ENCODE results near the gene TRMT2A. TPM values are rescaled to one million over a fixed set of nuclear protein-coding genes. Genes with fewer than 3 reads are reported as not detected.

The TRMT2A gene
- total and polyA plus RNA-seq, 5 experiments from 2014 or later = 24.8 to 123 (median 36.8) TPM

DNA sequence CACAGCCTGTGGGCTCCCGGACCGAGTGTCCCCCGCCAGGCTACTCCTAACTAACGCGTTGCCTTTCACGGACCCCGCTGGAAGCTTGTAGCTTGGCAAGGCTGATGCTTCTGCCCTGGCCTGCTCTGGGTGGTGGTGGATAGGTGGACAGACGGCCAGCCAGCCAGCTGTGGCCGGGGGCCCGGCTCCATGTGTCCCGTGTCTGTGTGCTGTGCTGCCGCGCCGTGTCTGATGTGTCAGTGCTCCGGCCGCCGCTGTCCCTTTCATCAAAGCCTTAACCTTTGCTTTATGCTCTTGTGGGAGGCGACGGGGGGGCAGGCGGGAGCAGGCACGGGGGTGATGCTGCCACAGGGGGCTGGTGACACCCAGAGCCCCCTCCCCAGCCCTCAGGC is 28.8 kb upstream of the TRMT2A start:
- Mint-ChIP-seq H3K27ac (no peak overlapping the region), H3K9me3 (no peaks in the 10 kb centered on the region), H3K27me3 (no peaks in the 10 kb centered on the region), H3K4me1 (peaks cover 0 to 2% (median 0%) of the 10 kb centered on the region in 4 donors), H3K4me3 (no peak overlapping the region), H3K36me3 (peaks cover 0 to 3% (median 0%) of the 10 kb centered on the region in 3 donors)
- DNase-seq (no peak), ATAC-seq (no peak)
- POLR2A ChIA-PET = no interaction called here

DNA sequence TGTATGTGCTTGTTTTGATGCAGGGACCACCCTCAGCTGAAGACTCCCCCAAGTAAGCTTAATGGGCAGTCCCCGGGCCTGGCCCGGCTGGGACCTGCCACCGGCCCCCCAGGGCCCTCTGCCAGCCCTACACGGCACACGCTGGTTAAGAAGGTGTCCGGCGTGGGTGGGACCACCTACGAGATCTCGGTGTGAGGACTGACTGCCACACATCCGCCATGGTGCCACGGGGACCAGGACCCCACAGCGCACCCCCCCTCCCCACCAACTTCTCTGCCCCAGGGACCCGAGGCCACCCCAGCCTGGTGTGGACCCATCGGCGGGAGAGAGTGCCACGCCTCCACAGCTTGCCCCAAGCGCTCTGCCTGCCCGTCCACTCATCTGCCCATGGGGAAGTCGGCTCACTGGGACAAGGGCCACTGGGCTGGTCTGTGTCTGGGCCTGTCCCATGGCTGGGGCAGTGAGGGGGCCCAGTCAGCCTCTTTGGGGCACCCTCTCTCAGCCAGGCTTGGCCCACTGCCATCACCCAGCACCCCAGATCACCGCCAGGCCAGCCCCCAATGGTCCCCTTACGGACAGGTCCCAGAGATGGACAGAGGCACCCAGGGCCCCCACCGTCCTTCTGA is 28.3 kb upstream of the TRMT2A start:
- H3K36me3 Mint-ChIP-seq = peaks cover 0 to 3% (median 0%) of the 10 kb centered on the region in 3 donors
- H3K27ac Mint-ChIP-seq = peak overlapping the region in 1 of 10 donors; percentile 40
- H3K9me3 Mint-ChIP-seq = no peaks in the 10 kb centered on the region
- peaks cover 0 to 2% (median 0%) of the 10 kb centered on the region in 4 donors for H3K4me1 Mint-ChIP-seq
- POLR2A ChIA-PET = no interaction called here
- H3K4me3 Mint-ChIP-seq = no peak overlapping the region
- H3K27me3 Mint-ChIP-seq = no peaks in the 10 kb centered on the region
- ATAC-seq (no peak), DNase-seq (no peak)

DNA sequence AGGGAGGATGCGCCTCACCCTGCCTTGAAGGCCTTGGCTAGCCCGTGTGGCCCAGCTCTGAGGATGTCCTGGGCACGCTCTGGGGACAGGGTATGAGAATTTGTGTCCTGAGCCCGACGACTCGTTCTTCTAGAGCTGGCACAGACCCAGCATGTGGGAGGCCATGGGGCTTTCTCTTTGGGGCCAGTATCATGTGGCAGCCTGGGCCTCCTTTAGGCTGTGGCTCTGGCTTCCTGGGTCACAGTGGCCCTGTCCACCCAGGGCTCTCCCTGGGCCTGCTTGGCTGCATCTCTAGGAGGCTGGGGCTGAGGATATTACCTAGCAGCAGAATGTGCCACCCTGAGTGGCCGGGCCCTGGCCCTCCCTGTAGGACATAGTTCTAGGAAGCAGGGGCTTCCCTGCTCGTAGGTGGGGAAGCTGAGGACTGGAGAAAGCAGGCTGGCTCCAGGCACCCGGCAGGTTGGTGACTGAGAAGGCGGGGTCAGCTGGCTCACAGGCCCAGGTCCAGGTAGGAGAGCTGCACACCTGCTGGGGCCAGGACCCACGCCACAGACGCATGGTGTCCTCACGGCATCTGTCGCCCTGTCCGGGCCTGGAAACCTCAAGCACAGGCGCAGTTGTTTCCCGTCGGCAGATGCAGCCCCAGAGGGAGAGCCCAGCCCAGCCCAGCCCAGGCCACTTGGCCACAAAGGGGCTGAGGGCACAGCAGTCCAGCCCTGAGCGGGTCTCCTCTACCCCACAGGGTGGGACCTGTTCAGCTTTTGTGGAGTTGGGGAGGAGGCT is 27.0 kb upstream of the TRMT2A start:
- ATAC-seq (no peak), DNase-seq (no peak)
- Mint-ChIP-seq H3K9me3 (no peaks in the 10 kb centered on the region), H3K36me3 (peaks cover 0 to 10% (median 0%) of the 10 kb centered on the region in 3 donors), H3K27ac (no peak overlapping the region), H3K27me3 (no peaks in the 10 kb centered on the region), H3K4me3 (no peak overlapping the region), H3K4me1 (peaks cover 0 to 4% (median under 1%) of the 10 kb centered on the region in 4 donors)
- POLR2A ChIA-PET = no interaction called here

DNA sequence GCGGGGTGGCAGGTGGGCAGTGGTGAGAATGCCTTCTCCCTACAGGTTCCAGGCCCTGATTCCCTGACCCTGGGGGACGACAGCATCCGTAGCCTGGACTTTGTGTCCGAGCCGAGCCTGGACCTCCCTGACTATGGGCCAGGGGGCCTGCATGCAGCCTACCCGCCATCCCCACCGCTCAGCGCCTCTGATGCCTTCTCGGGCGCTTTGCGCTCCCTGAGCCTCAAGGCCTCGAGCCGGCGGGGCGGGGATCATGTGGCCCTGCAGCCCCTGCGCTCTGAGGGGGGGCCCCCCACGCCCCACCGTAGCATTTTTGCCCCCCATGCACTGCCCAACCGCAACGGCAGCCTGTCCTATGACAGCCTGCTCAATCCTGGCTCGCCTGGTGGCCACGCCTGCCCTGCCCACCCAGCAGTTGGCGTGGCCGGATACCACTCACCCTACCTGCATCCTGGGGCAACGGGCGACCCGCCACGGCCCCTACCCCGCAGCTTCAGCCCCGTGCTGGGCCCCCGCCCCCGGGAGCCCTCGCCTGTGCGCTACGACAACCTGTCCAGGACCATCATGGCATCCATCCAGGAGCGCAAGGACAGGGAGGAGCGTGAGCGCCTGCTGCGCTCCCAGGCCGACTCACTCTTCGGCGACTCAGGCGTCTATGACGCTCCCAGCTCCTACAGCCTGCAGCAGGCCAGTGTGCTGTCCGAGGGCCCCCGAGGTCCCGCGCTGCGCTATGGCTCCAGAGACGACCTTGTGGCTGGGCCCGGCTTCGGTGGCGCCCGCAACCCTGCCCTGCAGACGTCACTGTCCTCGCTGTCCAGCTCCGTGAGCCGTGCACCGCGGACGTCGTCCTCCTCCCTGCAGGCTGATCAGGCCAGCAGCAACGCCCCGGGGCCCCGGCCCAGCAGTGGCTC is 25.9 kb upstream of the TRMT2A start:
- no peak overlapping the region for H3K27ac Mint-ChIP-seq
- POLR2A ChIA-PET = no interaction called here
- H3K27me3 Mint-ChIP-seq = no peaks in the 10 kb centered on the region
- no peaks in the 10 kb centered on the region for H3K9me3 Mint-ChIP-seq
- peaks cover 0 to 10% (median 0%) of the 10 kb centered on the region in 3 donors for H3K36me3 Mint-ChIP-seq
- DNase-seq = no peak
- peaks cover 2 to 5% (median 4%) of the 10 kb centered on the region in 4 donors for H3K4me1 Mint-ChIP-seq
- no peak for ATAC-seq
- H3K4me3 Mint-ChIP-seq = no peak overlapping the region

DNA sequence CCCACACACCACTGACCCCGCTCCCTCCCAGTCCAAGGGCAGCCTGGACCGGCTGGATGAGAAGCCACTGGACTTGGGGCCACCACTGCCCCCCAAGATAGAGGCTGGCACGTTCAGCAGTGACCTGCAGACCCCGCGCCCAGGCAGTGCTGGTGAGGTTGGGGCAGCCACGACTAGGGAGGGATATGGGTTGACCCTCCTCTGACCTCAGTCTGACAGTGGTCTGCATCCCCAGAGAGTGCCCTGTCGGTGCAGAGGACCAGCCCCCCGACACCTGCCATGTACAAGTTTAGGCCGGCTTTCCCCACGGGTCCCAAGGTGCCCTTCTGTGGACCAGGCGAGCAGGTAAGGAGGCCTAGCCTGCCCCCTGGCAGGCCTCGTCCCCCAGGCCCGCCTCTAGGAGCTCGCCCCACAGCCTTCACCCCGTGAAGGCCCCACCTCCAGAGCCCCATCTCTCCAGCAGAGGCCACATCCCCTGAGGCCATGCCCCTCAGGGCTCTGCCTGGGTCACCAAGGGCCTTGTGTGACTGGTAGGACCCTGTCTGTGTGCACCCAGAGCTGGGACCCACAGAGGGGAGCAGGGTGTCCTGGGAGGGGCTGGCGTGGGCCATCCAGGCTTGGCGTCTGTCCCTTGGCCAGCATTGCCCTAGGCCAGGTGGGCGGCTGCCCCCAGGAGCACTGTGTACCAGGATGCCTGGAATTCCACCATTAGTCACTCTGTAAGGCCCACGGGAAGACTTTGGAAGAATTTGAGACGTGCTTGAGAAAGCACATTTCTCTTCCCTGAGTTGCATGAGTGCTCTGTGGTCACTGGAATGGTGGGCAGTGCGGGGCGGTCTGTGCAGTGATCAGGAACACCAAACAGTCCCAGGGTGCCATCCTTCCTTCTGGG is 24.4 kb upstream of the TRMT2A start:
- Mint-ChIP-seq H3K27me3 (no peaks in the 10 kb centered on the region), H3K9me3 (no peaks in the 10 kb centered on the region), H3K4me3 (no peak overlapping the region), H3K27ac (no peak overlapping the region), H3K36me3 (peaks cover 0 to 10% (median 0%) of the 10 kb centered on the region in 3 donors), H3K4me1 (peaks cover 7 to 16% (median 12%) of the 10 kb centered on the region in 4 donors)
- DNase-seq = no peak
- ATAC-seq = no peak
- POLR2A ChIA-PET = interaction anchor here (0.6 kb wide), 1 partner anchor 15 kb away, joined by 3 read pairs; no protein-coding TSS in a partner anchor

DNA sequence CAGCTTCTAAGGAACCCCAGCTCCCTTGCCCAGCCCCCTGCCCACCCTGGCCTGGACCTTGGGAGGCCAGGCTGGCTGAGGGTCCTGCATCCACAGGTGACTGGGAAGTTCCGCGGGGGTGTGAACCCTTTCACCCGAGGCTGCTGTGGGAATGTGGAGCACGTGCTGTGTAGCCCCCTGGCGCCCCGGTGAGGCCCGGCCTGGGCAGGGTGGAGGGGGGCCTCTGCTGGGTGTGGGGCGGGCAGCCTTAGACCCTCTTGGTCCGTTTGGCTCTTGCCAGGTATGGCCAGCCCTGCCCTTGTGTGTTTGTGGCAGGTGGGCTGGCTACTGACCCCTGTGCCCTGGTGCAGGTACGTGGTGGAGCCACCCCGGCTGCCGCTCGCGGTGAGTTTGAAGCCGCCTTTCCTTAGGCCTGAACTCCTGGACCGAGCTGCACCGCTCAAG is 23.5 kb upstream of the TRMT2A start:
- DNase-seq (no peak), ATAC-seq (no peak)
- peaks cover 9 to 19% (median 16%) of the 10 kb centered on the region in 4 donors for H3K4me1 Mint-ChIP-seq
- no peaks in the 10 kb centered on the region for H3K27me3 Mint-ChIP-seq
- peaks cover 0 to 10% (median 0%) of the 10 kb centered on the region in 3 donors for H3K36me3 Mint-ChIP-seq
- POLR2A ChIA-PET = no interaction called here
- H3K9me3 Mint-ChIP-seq = no peaks in the 10 kb centered on the region
- H3K4me3 Mint-ChIP-seq = no peak overlapping the region
- no peak overlapping the region for H3K27ac Mint-ChIP-seq

DNA sequence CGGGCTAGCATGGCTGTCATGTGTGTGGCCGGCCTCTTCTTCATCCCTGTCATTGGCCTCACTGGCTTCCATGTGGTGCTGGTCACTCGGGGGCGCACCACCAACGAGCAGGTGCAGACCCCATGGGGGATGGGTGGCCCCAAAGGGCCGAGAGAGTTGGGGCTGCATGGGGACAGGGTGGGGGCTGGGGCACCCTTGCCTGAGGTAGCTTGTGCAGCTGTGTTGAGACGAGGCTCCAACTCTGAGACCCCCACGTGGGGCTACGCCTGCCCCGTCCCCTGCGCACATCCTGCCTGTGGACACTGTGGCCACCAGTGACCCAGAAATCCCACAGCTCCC is 23.1 kb upstream of the TRMT2A start:
- POLR2A ChIA-PET = no interaction called here

DNA sequence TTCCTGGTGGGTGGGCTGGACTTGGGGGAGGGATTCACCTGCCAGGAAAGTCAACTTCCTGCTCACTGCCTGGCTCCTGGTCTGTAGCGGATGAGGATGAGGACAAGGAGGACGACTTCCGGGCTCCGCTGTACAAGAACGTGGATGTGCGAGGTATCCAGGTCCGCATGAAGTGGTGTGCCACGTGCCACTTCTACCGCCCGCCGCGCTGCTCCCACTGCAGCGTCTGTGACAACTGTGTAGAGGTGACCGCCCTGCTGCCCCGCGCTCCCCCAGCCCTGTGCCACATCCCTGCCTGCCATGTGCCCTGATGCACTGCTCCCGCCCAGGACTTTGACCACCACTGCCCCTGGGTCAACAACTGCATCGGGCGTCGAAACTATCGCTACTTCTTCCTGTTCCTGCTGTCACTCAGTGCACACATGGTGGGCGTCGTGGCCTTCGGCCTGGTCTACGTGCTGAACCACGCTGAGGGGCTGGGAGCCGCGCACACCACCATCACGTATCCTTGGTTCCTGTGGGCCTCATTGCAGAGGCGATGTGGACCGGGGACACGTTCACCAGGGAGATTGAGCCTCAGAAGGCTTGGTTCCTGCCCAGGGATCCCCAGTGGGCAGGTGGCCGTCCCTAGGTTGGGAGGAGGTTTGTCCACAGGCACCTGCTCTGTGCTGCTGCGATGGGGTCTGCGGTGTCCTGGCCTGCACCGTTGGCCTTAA is 22.5 kb upstream of the TRMT2A start:
- DNase-seq (no peak), ATAC-seq (no peak)
- H3K27ac Mint-ChIP-seq = peak overlapping the region in 1 of 10 donors; percentile 22
- POLR2A ChIA-PET = no interaction called here
- no peaks in the 10 kb centered on the region for H3K27me3 Mint-ChIP-seq
- peaks cover 0 to 10% (median 0%) of the 10 kb centered on the region in 3 donors for H3K36me3 Mint-ChIP-seq
- peaks cover 10 to 25% (median 20%) of the 10 kb centered on the region in 4 donors for H3K4me1 Mint-ChIP-seq
- no peaks in the 10 kb centered on the region for H3K9me3 Mint-ChIP-seq
- H3K4me3 Mint-ChIP-seq = peak overlapping the region in 2 of 10 donors; percentile 29 to 34

More for the DNA sequence above, 23.1 kb upstream of the TRMT2A start:
- Mint-ChIP-seq H3K4me3 (no peak overlapping the region), H3K9me3 (no peaks in the 10 kb centered on the region), H3K27ac (no peak overlapping the region), H3K36me3 (peaks cover 0 to 10% (median 0%) of the 10 kb centered on the region in 3 donors), H3K4me1 (peaks cover 10 to 21% (median 17%) of the 10 kb centered on the region in 4 donors), H3K27me3 (no peaks in the 10 kb centered on the region)
- DNase-seq = no peak
- ATAC-seq = no peak

DNA sequence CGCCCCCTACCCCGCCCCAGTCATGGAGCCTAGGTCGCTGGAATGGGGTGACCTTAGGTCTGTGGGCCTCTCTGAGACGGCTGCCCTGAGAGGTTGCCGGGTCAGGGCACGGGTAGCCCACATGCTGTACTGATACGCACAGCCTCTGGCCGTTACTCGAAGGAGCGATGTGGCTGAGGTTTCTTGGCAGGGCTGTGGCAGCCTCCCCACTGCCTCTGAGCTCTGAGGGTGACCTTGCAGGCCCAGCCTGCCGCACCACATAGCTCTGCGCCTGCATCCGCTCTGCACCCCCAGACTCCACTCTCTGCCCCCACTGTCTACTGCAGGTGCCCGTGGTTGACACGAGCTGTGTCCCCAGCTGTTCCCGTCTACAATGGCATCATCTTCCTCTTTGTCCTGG is 21.8 kb upstream of the TRMT2A start:
- peak overlapping the region in 2 of 10 donors; percentile 22 to 47 for H3K27ac Mint-ChIP-seq
- no peaks in the 10 kb centered on the region for H3K27me3 Mint-ChIP-seq
- no peak for ATAC-seq
- H3K4me1 Mint-ChIP-seq = peaks cover 10 to 31% (median 24%) of the 10 kb centered on the region in 4 donors
- H3K4me3 Mint-ChIP-seq = peak overlapping the region in 1 of 10 donors; percentile 29
- H3K9me3 Mint-ChIP-seq = no peaks in the 10 kb centered on the region
- POLR2A ChIA-PET = interaction anchor here (0.6 kb wide), 1 partner anchor 169 kb away, joined by 3 read pairs; no protein-coding TSS in a partner anchor
- peaks cover 0 to 8% (median 0%) of the 10 kb centered on the region in 3 donors for H3K36me3 Mint-ChIP-seq
- no peak for DNase-seq

DNA sequence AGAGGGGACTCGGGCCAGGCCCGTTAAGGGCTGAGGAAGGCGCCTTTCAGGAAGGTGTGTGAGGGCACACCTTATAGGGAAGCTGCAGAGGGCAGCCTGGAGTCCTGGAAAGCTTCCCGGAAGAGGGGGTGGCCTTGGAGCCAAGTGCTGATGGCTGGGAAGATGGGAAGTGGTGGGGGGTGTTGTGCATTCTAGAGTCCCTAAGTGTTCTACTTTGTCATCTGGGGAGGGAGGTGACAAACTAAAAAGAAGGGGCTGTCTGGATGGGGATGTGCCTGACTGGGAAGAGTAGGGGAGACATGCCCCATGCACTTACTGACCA is 21.4 kb upstream of the TRMT2A start:
- Mint-ChIP-seq H3K27ac (peak overlapping the region in 4 of 10 donors; percentile 40 to 66 (median 44)), H3K36me3 (peaks cover 0 to 7% (median 0%) of the 10 kb centered on the region in 3 donors), H3K9me3 (no peaks in the 10 kb centered on the region), H3K4me1 (peaks cover 12 to 35% (median 29%) of the 10 kb centered on the region in 4 donors), H3K27me3 (no peaks in the 10 kb centered on the region), H3K4me3 (no peak overlapping the region)
- no peak for ATAC-seq
- POLR2A ChIA-PET = interaction anchor here (0.6 kb wide), 1 partner anchor 168 kb away, joined by 3 read pairs; no protein-coding TSS in a partner anchor
- no peak for DNase-seq

DNA sequence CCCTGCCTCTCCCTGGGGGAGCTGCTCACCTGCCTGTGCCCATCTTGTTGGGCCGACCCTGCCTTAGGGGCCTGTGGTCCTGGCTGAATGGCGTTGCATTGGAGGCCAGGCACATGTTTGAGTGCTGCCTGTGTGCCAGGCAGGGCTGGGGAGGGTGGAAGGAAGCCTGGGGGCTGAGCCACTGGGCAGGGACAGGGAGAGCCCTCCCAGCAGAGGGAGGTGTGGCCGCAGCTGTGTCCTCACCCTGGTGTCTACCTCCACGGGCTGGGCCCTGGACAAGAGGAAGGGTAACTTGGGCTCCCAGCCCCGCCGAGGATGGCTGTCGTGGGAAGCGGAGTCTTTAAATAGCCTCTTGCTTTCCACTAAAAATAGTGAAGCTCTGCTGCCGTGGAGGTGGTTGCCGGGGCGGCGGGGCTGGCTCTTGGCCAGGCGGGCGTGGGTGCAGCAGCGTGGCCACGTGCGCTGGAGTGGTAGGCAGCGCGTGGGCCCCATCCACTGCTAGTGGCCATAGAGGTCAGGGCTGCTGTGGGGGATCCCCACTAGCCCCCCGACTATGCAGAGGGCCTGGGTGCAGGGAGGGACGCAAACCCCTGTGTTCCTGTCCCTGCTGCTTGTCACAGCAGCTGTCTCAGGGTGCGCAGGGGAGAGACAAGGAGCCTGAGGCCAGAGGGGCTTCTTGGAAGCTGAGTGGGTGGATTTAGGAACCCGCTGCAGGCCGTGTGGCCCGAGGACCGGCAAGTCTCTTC is 20.8 kb upstream of the TRMT2A start:
- ATAC-seq (no peak), DNase-seq (no peak)
- POLR2A ChIA-PET = no interaction called here
- Mint-ChIP-seq H3K4me3 (peak overlapping the region in 3 of 10 donors; percentile 14 to 45 (median 32)), H3K4me1 (peaks cover 13 to 41% (median 34%) of the 10 kb centered on the region in 4 donors), H3K9me3 (no peaks in the 10 kb centered on the region), H3K36me3 (peaks cover 0 to 7% (median 0%) of the 10 kb centered on the region in 3 donors), H3K27ac (peak overlapping the region in 7 of 10 donors; percentile 19 to 66 (median 40)), H3K27me3 (no peaks in the 10 kb centered on the region)
